Neural cell (in vitro differentiated cells): ENCODE measurements around the gene KRT27. TPM values are rescaled to one million over a fixed set of nuclear protein-coding genes. Genes with fewer than 3 reads are reported as not detected.

ENCODE experiments used
- H2AFZ ChIP-seq: fragments of 200-600, 300-800 bp; sonication (generic), shearing (Covaris generic); 2 replicates; pipeline ENCODE4 v1.6.0; 2014; ENCODE audit warnings: low read depth, mild to moderate bottlenecking, antibody characterized with exemption, low read length, moderate library complexity
- H3F3A ChIP-seq: fragments of 200-600 bp; shearing (Covaris generic); 2 replicates; pipeline ENCODE4 v1.6.1; 2016; ENCODE audit warnings: mild to moderate bottlenecking, moderate library complexity, mixed read lengths, antibody characterized with exemption, low read length; ENCODE audit not compliant: insufficient read depth, poor library complexity, severe bottlenecking
- H3K27ac ChIP-seq: fragments of 200-600, 300-800 bp; sonication (generic), shearing (Covaris generic); 2 replicates; pipeline ENCODE4 v1.5.1; 2014; ENCODE audit warnings: mild to moderate bottlenecking, low read length, moderate library complexity
- H3K27me3 ChIP-seq: fragments of 300-800, 200-600 bp; sonication (generic), shearing (Covaris generic); 2 replicates; pipeline ENCODE4 v1.6.0; 2014; ENCODE audit warnings: mild to moderate bottlenecking, low read depth, low read length, moderate library complexity; ENCODE audit not compliant: insufficient read depth
- H3K36me3 ChIP-seq: fragments of 300-800, 200-600 bp; sonication (generic), shearing (Covaris generic); 2 replicates; pipeline ENCODE4 v1.5.1; 2014; ENCODE audit warnings: mild to moderate bottlenecking, antibody characterized with exemption, low read length, moderate library complexity; ENCODE audit not compliant: insufficient read depth
- H3K4me2 ChIP-seq: fragments of 300-800, 200-600 bp; sonication (generic), shearing (Covaris generic); 2 replicates; pipeline ENCODE4 v1.6.0; 2014; ENCODE audit warnings: mild to moderate bottlenecking, low read length
- H3K4me3 ChIP-seq: fragments of 300-800, 200-600 bp; sonication (generic), shearing (Covaris generic); 2 replicates; pipeline ENCODE4 v1.5.1; 2014; ENCODE audit warnings: mild to moderate bottlenecking, low read length, moderate library complexity
- H3K79me2 ChIP-seq: fragments of 200-600 bp; shearing (Covaris generic); replicated peaks from 2 replicates; pipeline ENCODE4 v1.6.0; 2014; ENCODE audit warnings: mild to moderate bottlenecking, low read length, moderate library complexity; ENCODE audit not compliant: insufficient read depth
- H3K9ac ChIP-seq: fragments of 300-800, 200-600 bp; sonication (generic), shearing (Covaris generic); 2 replicates; pipeline ENCODE4 v1.6.1; 2016; ENCODE audit warnings: mild to moderate bottlenecking, low read length, mixed read lengths
- H3K9me2 ChIP-seq: fragments of 200-600 bp; shearing (Covaris generic); 2 replicates; pipeline ENCODE4 v1.6.1; 2016; ENCODE audit warnings: mild to moderate bottlenecking, low read length, mixed read lengths; ENCODE audit not compliant: insufficient read depth
- H3K9me3 ChIP-seq: fragments of 200-600, 300-800 bp; sonication (generic), shearing (Covaris generic); 2 replicates; pipeline ENCODE4 v1.6.1; 2016; ENCODE audit warnings: mild to moderate bottlenecking, mixed run types, low read length, moderate library complexity, mixed read lengths
- H4K20me1 ChIP-seq: fragments of 200-600 bp; shearing (Covaris generic); 2 replicates; pipeline ENCODE4 v1.6.1; 2016; ENCODE audit warnings: mild to moderate bottlenecking, mixed run types; ENCODE audit not compliant: insufficient read depth
- EP300 ChIP-seq: fragments of 450-650 bp; conservative IDR thresholded peaks from 2 replicates; pipeline ENCODE4 v1.6.1; 2014; ENCODE audit warnings: antibody characterized with exemption, mild to moderate bottlenecking, moderate library complexity; ENCODE audit not compliant: poor library complexity, severe bottlenecking
- EZH2 ChIP-seq: fragments of 200-600, 300-800 bp; shearing (Covaris generic), sonication (generic); IDR thresholded peaks from 2 replicates; pipeline ENCODE4 v1.6.1; 2014; ENCODE audit warnings: antibody characterized with exemption, low read length, borderline replicate concordance, mild to moderate bottlenecking; ENCODE audit not compliant: insufficient read depth, poor library complexity, severe bottlenecking
- MXI1 ChIP-seq: fragments of 450-650 bp; conservative IDR thresholded peaks from 2 replicates; pipeline ENCODE4 v1.6.1; 2014; ENCODE audit warnings: antibody characterized with exemption, mild to moderate bottlenecking; ENCODE audit not compliant: poor library complexity, severe bottlenecking
- POLR2AphosphoS5 ChIP-seq: IDR thresholded peaks from 2 replicates; pipeline ENCODE4 v1.6.1; 2012
- RAD21 ChIP-seq: fragments of 450-650 bp; conservative IDR thresholded peaks from 2 replicates; pipeline ENCODE4 v1.6.1; 2014; ENCODE audit warnings: antibody characterized with exemption, mild to moderate bottlenecking, moderate library complexity
- SMC3 ChIP-seq: fragments of 450-650 bp; conservative IDR thresholded peaks from 2 replicates; pipeline ENCODE4 v1.6.1; 2014; ENCODE audit warnings: antibody characterized with exemption, mild to moderate bottlenecking, moderate library complexity; ENCODE audit not compliant: poor library complexity
- TAF1 ChIP-seq: IDR thresholded peaks from 2 replicates; pipeline ENCODE4 v1.6.1; 2012; ENCODE audit warnings: low read depth
- polyA plus RNA-seq: library from polyadenylated mRNA; depleted of rRNA; stranded (reverse); fragments of >200 nt; gene quantifications from 2 replicates; pipeline ENCODE4 v1.2.3, GENCODE V29; 2014
- TF ChIP-seq, protein P1 (sequence below): fragments of 450-650 bp; IDR thresholded peaks from 2 replicates; pipeline ENCODE4 v1.5.1; 2014; ENCODE audit warnings: antibody characterized with exemption, mild to moderate bottlenecking, moderate library complexity; ENCODE audit not compliant: poor library complexity, severe bottlenecking
- TF ChIP-seq, protein P2 (sequence below): IDR thresholded peaks from 2 replicates; pipeline ENCODE4 v1.6.1; 2012; ENCODE audit warnings: borderline replicate concordance

Gene KRT27
- polyA plus RNA-seq, 1 donor from 2014 or later = not detected

DNA sequence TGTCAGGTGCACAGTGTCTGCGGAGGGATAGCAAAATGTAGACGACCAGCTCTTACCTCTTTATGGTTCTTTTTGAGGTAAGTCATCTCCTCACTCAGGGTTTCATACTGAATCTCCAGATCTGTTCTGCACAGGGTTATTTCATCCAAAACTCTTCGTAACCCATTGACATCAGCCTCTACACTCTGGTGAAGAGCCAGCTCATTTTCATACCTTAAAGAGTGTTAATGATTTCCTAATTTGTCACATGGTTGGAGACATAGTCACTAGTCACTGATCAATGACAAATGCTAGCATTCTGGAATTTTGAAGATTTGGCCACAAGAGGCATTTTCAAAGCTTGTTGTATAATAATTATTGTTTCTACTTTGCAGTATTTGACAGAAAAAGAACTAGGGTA, 28.5 kb downstream of the KRT27 start:
- H3K4me3 ChIP-seq = no peak overlapping the region
- TF ChIP-seq, protein P1, sequence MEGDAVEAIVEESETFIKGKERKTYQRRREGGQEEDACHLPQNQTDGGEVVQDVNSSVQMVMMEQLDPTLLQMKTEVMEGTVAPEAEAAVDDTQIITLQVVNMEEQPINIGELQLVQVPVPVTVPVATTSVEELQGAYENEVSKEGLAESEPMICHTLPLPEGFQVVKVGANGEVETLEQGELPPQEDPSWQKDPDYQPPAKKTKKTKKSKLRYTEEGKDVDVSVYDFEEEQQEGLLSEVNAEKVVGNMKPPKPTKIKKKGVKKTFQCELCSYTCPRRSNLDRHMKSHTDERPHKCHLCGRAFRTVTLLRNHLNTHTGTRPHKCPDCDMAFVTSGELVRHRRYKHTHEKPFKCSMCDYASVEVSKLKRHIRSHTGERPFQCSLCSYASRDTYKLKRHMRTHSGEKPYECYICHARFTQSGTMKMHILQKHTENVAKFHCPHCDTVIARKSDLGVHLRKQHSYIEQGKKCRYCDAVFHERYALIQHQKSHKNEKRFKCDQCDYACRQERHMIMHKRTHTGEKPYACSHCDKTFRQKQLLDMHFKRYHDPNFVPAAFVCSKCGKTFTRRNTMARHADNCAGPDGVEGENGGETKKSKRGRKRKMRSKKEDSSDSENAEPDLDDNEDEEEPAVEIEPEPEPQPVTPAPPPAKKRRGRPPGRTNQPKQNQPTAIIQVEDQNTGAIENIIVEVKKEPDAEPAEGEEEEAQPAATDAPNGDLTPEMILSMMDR = no peak
- TF ChIP-seq RAD21 (no peak), TAF1 (no peak), EP300 (no peak), MXI1 (no peak), POLR2AphosphoS5 (no peak), EZH2 (no peak), SMC3 (no peak)
- no peaks in the 10 kb centered on the region for H3K9me3 ChIP-seq
- H3K27ac ChIP-seq = no peak overlapping the region
- no peaks in the 10 kb centered on the region for H3K36me3 ChIP-seq
- no peaks in the 10 kb centered on the region for H3K27me3 ChIP-seq
- H3K9me2 ChIP-seq = no peaks in the 10 kb centered on the region
- no peak overlapping the region for H3K4me2 ChIP-seq
- no peak overlapping the region for H3K9ac ChIP-seq
- no peaks in the 10 kb centered on the region for H3K79me2 ChIP-seq
- H2AFZ ChIP-seq = no peak overlapping the region
- no peaks in the 10 kb centered on the region for H3F3A ChIP-seq
- no peaks in the 10 kb centered on the region for H4K20me1 ChIP-seq

- TF ChIP-seq POLR2AphosphoS5 = no peak
- no peak for TF ChIP-seq EZH2
- TF ChIP-seq, protein P2, sequence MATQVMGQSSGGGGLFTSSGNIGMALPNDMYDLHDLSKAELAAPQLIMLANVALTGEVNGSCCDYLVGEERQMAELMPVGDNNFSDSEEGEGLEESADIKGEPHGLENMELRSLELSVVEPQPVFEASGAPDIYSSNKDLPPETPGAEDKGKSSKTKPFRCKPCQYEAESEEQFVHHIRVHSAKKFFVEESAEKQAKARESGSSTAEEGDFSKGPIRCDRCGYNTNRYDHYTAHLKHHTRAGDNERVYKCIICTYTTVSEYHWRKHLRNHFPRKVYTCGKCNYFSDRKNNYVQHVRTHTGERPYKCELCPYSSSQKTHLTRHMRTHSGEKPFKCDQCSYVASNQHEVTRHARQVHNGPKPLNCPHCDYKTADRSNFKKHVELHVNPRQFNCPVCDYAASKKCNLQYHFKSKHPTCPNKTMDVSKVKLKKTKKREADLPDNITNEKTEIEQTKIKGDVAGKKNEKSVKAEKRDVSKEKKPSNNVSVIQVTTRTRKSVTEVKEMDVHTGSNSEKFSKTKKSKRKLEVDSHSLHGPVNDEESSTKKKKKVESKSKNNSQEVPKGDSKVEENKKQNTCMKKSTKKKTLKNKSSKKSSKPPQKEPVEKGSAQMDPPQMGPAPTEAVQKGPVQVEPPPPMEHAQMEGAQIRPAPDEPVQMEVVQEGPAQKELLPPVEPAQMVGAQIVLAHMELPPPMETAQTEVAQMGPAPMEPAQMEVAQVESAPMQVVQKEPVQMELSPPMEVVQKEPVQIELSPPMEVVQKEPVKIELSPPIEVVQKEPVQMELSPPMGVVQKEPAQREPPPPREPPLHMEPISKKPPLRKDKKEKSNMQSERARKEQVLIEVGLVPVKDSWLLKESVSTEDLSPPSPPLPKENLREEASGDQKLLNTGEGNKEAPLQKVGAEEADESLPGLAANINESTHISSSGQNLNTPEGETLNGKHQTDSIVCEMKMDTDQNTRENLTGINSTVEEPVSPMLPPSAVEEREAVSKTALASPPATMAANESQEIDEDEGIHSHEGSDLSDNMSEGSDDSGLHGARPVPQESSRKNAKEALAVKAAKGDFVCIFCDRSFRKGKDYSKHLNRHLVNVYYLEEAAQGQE = no peak
- TF ChIP-seq SMC3 = no peak
- no peak for TF ChIP-seq TAF1
- TF ChIP-seq, protein P1 = no peak
- H3K9ac ChIP-seq = no peak overlapping the region
- no peaks in the 10 kb centered on the region for H3K9me3 ChIP-seq
- no peak overlapping the region for H3K27ac ChIP-seq
- no peaks in the 10 kb centered on the region for H3K27me3 ChIP-seq
- no peak overlapping the region for H3K4me3 ChIP-seq
- H2AFZ ChIP-seq = no peak overlapping the region
- no peaks in the 10 kb centered on the region for H3F3A ChIP-seq
- H3K36me3 ChIP-seq = no peaks in the 10 kb centered on the region
- no peaks in the 10 kb centered on the region for H3K9me2 ChIP-seq
- H4K20me1 ChIP-seq = no peaks in the 10 kb centered on the region
- H3K4me2 ChIP-seq = no peak overlapping the region
- H3K79me2 ChIP-seq = no peaks in the 10 kb centered on the region
These were observed 31.3 kb downstream of the KRT27 start for GRCh38 chr17:40751065-40751464.
